Myocyte (in vitro differentiated cells): ENCODE results near the gene RHEBL1. TPM values are rescaled to one million over a fixed set of nuclear protein-coding genes. Genes with fewer than 3 reads are reported as not detected.

Source experiments
- DNase-seq: peaks from one replicate; pipeline ENCODE4 v3.0.0-alpha.2; 2012; ENCODE audit warnings: low read depth
- total RNA-seq: library from RNA; depleted of rRNA; stranded (reverse); fragments of >200 nt; gene quantifications from 2 replicates; pipeline ENCODE4 v1.2.3, GENCODE V29; 2014

The RHEBL1 gene
- total RNA-seq, 1 donor from 2014 or later: 1.2 TPM

DNA sequence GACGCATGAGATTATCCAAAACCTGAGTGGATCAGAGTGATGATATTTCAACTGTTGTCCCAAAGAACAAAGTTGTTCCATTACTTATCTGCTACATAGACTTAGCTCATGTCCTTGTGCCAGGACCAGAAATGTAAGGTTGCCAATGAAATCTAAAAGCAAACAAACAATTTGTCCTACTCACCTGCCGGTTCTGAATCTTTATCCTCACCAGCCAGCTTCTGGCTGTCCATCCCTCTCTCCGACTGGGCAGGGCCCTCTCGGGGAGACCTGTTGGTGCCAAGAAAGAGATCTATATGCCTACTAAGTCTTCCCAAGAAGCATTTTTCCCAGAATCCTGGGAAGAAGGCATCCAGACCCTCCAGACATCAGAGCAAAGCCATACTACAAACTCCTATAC, 14.7 kb downstream of the RHEBL1 start:
- no peak for DNase-seq

GRCh38 chr12:49054524-49054923, 15.3 kb downstream of the RHEBL1 start:
- no peak for DNase-seq

DNA sequence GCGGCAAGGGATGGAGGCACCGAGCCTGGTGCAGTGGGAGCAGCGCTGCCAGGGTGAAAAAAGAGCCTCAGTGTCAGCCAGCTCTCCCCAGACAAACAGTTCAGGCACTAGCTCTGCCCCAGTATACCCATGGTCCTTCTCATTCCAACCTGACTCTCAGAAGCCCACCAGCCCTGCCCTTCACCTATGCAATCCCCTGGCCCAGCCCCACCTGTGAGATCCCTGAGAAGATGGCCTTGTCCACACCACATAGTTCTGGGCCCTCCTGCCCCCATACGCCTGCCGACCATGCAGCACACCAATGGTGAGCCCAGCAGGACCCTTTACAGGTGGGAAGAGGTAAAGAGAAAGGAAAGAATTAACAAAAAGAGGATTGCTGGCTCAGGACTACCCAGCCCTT, 15.7 kb downstream of the RHEBL1 start:
- no peak for DNase-seq

DNA sequence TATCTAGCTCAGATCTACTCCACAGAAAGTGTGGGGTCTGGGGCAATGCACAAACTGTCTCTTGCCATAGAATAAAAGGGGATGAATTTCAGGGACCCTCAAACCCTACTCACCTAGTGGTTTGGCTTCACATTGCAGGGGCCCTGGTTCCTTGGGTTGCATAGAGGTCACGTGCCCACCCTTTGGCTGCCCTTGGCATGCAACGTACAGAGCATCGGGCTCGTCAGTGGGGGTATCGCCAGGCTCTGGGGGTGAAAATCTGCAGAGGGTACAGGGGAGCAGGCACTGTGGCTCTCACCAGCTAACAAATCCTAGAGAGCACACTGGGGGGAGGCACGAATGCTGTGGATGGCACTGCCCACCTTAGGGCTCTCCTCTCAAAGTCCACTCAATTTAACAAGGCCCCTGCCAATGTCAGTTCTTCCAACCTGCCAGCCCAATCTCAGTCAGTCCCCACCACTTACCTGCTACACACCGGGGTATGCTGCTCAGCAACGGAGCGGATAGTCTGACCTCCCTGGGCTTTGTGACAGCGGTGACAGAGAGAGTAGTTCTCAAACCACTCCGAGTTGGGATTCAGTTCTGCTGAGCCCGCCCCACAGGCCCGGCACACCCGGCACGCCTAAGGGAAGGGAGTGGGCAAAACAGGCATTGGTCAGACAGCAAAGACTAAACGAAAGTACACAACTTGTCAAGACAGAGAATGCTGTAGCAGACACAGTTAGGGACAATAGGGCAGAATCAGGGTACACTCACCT, 17.1 kb downstream of the RHEBL1 start:
- DNase-seq: no peak

DNA sequence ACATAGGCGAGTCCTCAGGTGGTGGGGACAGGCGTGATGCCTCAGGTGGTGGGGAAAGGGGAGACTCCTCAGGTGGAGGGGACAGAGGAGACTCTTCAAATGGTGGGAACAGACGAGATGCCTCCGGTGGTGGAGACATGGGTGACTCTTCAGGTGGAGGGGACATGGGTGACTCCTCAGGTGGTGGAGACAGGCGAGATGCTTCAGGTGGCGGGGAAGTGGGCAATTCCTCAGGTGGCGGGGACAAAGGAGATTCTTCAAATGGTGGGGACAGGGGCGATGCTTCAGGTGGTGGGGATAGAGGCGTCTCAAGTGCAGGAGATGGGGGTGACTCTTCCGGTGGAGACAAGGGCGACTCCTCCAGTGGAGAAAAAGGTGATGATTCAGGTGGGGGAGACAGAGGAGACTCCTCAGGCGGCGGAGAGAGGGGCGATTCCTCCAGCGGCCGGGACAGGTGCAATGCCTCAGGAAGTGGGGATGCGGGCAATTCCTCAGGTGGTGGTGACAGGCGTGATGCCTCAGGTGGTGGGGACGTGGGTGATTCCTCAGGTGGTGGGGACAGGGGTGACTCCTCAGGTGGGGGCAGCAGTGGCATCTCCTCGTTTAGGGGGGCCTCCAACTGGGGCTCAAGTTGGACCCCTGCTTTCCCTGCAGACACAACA, 17.9 kb downstream of the RHEBL1 start:
- no peak for DNase-seq

- no peak for DNase-seq
Measured at GRCh38 chr12:49051373-49051764, 18.4 kb downstream of the RHEBL1 start.

DNA sequence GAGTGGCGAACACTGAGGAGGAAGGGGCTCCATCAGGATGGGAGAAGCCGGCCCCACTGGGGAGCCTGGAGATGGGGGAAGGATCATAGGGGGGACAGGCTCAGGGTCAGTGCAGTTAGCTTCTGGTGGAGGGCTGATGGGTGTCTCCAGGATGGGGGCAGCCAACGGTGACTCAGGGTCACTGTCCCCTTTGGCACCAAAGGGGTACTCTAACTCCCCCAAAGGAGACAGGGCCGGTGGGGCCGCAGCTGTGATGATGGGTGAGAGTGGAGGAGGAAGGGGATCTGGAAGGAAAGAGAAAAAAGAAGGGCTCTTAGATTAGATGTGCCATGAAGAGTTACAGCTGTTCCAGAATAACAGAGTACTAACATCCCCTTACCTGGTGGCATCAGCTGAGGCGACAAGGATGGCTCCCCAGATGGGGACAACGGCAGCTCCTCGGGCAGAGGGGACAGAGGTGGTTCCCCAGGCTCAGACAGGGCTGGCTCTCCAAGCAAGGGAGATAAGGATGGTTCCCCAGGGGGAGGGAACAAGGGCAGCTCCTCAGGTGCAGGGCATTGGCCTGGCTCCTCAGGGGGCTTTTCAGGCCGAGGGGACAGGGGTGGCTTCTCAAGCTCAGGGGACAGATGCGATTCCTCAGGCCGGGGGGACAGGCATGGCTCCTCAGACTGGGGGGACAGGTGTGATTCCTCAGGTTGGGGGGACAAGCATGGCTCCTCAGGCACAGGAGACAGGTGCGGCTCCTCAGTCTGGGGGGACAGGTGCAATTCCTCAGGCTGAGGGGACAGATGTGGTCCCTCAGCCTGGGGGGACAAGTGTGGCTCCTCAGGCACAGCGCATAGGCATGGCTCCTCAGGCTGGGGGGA, 19.0 kb downstream of the RHEBL1 start:
- no peak for DNase-seq

- peak; percentile 51 for DNase-seq
Measured at GRCh38 chr12:49049566-49050224, 20.1 kb downstream of the RHEBL1 start.

GRCh38 chr12:49048953-49049352, 20.8 kb downstream of the RHEBL1 start:
- no peak for DNase-seq

- DNase-seq: no peak
Measured at GRCh38 chr12:49046129-49046895, 23.5 kb downstream of the RHEBL1 start.

DNA sequence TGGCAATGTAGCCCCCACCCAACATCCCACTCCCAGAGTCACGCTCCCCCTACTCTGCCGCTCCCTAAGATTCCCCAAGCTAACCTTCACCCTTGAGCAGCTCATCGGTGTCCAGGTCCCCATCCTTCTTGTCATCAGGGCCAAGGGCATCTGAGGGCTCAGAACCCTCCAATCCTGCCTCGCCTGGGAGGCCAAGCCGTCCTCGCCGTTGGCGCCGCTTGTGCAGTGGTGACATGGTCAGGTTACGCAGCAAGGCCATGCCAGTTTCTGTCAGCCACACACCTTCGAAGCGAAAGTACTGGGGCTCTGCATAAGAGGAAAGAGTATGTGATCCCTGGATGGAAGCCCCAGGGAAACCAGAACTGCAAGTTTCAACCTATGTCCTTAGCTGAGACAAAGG, 25.1 kb downstream of the RHEBL1 start:
- DNase-seq: no peak

GRCh38 chr12:49043856-49044258, 25.9 kb downstream of the RHEBL1 start:
- peak; percentile 67 for DNase-seq

GRCh38 chr12:49043241-49043640, 26.5 kb downstream of the RHEBL1 start:
- DNase-seq: no peak

- DNase-seq: peak; percentile 29
Measured at GRCh38 chr12:49041881-49042484, 27.8 kb downstream of the RHEBL1 start.

DNA sequence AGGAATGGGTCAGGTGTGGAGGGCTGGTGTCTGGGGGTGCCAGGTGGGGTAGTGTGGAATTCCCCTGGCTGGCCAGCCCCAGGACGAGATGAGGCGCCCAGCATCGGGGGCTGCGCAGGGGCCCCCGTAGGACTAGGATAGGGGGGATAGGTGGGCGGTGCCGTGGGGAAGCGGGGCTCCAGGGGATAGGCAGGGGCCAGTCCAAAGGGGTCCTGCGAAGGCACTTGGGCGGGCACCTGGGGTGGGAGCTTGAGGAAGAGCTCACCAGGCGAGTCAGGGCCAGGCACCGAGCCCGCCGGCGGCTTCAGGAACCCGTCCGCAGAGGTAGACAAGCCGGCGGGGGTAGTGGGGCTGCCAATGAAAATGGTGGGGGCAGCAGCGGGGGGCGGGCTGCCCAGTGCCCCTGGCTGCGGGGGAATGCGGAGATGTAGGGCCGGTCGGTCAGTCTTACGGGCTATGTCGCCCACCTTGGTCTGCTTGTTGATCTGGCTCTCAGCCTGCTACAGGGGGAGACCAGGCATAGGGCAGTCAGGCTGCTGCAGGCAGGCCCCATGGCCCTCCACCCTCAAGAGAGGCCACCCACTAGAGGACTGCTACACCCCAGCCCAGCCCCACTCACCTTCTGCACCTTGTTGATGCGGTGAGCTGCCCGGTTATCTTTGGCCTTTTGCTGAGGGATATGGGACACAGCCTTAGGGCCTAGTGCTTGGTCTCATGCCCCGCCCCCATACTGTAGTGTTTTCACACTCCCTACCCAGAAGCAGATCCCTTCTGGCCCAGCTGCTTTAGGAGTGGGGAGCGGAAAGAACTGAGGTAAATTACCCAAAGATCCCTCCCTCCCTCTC, 28.5 kb downstream of the RHEBL1 start:
- no peak for DNase-seq

- DNase-seq: no peak
Measured at GRCh38 chr12:49040364-49040855, 29.4 kb downstream of the RHEBL1 start.

- no peak for DNase-seq
Measured at GRCh38 chr12:49039421-49040363, 30.1 kb downstream of the RHEBL1 start.
